HG03045 (cell line): ENCODE results near the gene SRPX2.

Experiments used
- ATAC-seq: cut with Tn5 transposase; IDR thresholded peaks from one replicate; pipeline ENCODE4 v1.9.1; 2021; ENCODE audit warnings: mild to moderate bottlenecking, moderate library complexity; ENCODE audit not compliant: unreplicated experiment

Gene SRPX2

DNA sequence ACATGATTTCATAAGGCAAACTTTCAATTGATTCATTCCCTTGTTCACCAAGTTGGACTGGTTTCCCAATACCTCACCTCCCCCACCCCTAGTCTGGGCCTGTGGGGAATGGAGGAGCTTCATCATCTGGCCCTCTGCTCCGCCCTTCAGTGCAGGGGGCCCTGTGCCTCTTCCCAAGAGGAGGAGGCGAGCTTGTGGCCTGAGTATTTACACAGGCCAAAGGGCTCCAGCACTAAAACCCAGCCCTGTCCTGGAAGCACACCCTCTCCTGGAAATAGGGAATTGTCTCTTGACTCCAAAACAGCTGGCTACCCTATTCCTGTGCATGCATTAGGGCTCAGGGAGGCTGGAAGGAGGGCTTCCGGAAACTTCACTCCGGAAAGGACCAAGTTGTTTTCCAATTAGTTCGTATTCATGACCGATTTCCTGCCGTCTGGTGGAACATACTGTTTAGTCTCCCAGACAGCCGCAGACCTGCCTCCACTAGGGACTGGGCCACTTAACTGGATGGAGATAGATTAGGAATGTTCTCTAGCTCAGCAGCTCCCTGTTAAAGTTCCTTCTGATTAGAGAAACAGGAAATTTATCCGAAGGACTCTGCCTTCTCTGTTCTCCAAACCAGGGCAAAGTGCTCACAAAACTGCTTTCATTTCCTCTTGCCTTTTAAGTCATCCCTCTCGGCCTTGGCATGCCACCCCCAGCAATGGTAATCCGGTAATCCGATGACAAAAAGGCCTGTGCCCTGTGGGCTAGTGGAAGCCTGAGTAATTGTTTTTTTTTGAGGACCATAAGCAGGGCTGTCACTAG, 5.8 kb downstream of the SRPX2 start:
- no peak for ATAC-seq

DNA sequence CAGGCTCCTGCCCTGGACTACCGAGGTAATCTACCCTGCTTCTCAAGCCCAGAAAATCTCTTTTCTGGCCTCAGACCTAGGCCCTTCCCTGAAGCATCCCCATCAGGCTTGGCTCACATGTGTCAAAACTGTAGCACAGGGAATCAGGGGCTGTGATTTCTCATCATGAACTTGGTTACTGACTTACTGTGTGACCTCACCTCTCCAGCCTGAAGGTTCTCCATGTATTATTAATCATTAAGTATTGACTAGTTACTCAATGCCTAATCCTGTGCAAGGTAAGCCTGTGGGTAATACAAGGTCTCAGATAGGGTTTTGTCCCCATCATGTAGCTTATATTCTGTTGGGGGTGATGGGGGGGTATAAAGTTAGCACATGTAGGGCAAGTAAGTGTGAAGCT, 6.8 kb downstream of the SRPX2 start:
- no peak for ATAC-seq

GRCh38 chrX:100652266-100652665, 8.3 kb downstream of the SRPX2 start:
- ATAC-seq, result no peak

GRCh38 chrX:100654261-100654660, 10.3 kb downstream of the SRPX2 start:
- ATAC-seq, result no peak

DNA sequence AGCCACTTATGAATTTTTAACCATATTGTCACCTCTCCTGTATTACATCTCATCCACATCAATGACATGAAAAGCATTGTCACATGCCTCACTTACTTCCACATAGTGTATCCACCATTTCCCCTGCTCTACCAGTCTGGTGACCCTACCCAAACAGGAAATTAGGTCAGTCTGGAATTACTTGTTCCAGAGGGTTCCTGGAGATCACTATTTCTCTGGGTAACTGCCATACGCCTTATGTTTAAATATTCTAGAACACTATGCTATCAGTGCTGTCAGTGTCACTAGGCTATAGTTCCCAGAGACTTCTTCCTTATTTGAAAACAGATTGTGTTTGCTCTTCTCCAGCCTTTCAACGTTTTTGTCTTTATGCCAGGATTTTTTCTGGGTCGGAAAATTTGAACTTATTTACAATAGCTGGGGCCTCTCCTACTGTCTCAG, 15.0 kb downstream of the SRPX2 start:
- ATAC-seq, result no peak

- no peak for ATAC-seq
These were observed 15.6 kb downstream of the SRPX2 start for GRCh38 chrX:100659431-100660137.

DNA sequence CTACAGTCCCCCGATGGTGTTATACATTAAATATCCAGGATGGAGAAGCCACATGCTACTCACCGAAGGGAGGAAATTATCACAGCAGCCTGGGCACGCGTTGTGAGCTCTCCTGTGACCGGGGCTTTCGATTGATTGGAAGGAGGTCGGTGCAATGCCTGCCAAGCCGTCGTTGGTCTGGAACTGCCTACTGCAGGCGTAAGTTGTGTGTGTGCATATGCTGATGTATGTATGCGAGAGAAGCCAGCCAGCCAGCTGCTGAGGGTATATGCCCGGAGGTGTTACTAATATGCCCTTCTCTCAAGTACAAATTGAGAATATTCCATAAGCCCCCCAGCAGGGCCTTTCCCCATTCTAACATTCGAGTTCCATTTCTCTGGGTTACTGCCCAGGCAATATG, 18.2 kb downstream of the SRPX2 start:
- ATAC-seq, result no peak

DNA sequence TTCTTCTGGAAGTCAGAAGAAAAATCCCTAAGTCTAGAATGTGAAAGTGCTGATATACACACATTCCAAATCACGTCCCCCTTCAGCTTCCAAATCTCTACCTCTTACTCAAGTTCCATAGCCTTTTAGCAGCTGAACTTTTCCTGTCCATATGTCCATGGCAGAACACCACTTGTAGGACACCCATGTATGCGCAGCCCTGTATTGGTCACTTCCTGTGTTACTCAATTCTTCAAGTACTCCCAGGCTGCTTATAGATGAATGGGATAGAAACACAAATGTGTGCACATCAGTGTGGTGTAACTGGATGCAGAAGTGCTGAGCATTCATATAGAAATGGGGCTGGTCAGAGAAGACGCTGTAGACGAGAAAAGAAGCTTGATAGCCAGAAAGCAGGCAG, 18.8 kb downstream of the SRPX2 start:
- ATAC-seq, result no peak

DNA sequence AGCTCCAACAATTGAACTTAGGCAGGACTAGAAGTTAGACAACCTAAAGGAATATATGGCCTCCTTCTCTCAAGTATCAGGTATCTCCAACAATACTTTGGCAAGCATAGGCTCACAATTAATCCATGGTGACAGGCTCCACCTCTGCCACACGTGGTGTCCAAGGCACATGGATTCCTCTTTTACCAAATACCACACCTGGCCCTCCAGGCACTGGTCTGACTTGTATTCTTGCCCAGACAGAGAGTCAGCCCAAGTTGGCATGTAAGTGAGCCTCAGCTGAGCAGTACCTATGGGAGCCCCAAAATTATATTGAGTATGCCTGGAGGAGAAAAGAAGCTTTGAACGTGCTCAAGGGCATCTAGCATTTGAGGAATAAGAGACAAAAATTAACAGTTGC, 19.6 kb downstream of the SRPX2 start:
- ATAC-seq, result no peak

DNA sequence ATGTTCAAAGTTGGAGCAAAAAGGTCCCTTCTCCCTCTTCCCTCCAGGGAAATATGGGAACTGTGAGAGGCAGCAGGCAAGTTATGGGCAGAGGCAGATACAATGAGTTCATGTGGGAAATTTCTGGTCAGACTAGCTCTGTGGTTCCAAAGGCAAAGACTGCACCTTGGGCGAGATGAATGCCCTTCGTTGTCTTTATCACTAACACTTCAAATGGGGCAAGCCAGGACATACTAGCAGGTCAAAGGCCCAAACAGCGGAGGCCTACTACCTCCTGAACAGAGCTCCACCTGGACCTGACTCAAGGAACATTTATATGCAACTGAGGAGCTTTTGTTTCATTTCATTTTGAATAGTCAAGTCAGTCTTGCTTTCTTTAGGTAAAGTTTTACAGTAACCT, 29.0 kb downstream of the SRPX2 start:
- no peak for ATAC-seq

GRCh38 chrX:100673397-100673953, 29.5 kb downstream of the SRPX2 start:
- no peak for ATAC-seq

GRCh38 chrX:100674705-100675104, 30.7 kb downstream of the SRPX2 start:
- no peak for ATAC-seq

DNA sequence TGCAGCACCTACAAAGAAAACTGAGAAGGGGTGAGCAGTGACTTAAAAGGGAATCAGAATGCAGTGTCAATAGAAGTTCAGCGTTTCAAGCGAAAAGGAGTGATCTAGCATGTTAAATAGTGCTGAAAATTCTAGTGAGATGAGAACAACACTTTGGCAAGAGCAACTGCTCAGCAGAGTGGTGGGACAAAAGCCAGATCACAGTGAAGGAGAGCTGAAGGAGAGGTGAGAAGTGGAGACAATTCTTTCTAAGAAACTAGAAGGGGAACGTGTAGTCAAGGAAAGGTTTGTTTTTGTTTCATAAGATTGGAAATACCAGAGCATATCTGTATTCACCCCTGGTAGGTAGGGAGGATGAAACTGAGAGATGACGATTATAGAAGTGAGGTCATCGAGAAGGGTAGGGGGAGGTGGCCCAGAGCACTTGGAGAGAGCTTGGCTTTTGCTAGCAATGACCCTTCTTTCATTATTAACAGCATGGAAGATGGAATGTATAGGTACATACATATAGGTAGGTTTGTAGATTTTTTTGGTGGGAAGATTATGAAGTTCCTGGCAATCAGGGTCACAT, 33.7 kb downstream of the SRPX2 start:
- ATAC-seq, result no peak

- no peak for ATAC-seq
These were observed 36.8 kb downstream of the SRPX2 start for GRCh38 chrX:100680756-100681155.

DNA sequence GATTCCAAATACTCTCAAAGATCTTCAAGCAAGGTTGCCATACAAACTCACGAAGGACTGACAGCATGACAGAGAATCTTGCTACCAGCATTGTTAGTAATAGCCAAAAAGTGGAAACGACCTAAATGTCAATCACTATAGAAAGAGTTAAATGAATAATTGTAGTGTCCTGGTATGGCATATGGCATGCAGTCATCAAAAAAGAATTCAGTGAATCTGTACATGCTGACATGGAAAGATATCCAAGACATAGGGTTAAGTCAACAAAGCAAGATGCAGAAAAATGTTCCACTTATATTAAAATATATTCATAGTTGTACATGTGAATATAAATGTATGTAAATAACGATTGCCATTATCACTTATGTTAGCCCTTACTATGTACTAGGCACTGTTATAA, 37.6 kb downstream of the SRPX2 start:
- no peak for ATAC-seq

DNA sequence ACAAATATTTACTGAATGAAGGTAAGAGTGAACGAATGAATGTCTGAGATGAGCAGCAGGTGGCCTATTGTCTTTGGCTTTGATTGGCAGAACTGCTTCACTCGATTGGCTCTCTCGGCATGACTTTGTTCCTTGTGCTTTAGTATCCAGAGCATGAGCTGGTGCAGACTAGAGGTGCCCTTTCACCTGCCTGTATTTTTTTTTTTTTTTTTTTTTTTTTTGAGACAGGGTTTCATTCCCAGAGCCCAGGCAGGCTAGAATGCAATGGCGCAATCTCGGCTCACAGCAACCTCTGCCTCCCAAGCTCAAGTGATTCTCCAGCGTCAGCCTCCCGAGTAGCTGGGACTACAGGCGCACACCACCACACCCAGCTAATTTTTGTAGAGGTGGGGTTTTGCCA, 38.9 kb downstream of the SRPX2 start:
- ATAC-seq, result no peak

DNA sequence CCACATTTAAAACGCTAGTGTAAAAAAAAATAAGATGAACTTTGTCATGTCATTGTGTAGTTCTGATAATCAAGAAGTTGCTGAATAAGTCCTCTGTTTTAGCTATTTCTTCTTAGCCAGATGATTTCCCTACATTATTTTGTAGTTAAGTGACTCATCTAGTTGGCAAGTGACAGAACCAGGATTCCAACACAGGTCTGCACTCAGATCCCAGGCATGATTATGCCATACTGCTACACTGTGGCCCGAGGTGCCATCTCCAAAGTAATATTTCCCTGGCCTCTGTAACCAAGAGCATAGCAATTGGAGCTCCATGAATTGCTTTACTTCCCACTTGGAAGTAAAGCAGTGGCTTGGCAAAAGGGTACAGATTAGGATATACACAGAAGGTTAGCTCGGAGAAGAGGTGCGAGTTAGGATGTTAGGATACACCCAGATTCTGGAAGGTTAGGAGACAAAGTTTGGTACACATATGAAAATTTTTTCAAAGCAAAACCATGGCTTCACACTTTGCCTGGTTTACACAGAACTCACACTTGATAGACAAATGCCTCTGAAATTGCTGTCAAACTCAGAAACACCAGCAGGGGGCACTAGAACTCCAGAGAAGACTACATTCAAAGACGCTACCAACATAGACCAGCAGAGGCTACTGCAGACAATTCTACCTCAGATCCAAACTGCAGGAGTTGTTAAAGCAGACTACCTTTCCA, 41.4 kb downstream of the SRPX2 start:
- peak; percentile 66 for ATAC-seq

- no peak for ATAC-seq
These were observed 42.0 kb downstream of the SRPX2 start for GRCh38 chrX:100685997-100686305.

DNA sequence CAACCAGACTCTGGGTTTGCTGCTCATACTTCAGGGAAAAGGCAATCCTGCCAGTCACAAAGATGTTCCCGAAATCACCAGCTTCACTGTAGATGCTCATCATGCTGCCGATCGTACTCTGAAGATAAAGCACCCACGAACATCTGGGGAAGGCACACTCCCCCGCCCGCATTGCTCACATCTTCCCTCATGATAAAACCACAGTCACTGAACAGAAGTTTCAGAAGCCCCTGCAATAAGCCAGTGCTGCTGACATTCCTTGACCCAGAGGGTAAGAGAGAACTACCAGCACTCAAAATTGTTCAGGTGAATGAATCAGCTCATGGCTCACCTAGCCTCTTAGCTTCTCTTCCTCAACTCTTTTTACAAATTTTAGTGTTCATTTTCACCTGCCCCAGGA, 43.1 kb downstream of the SRPX2 start:
- no peak for ATAC-seq

DNA sequence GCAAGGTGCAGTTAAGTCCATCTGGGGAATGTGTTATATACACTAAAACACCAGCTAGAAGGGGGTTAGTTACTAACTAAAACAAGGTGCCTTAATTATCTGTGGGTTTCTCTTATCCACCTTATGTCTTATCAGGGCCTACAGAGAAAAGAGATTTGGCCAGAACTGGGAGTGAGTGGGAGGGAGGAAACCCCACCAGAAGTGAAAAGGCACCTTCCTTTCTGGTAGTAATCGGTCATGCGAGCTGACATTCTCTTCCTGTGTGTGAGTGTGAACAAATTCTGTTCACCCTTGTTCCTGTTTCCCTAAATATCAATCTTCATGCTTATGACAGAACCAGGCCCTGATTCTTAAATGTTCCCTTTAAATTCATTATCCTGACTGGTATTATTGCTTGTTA, 43.5 kb downstream of the SRPX2 start:
- ATAC-seq, result no peak

DNA sequence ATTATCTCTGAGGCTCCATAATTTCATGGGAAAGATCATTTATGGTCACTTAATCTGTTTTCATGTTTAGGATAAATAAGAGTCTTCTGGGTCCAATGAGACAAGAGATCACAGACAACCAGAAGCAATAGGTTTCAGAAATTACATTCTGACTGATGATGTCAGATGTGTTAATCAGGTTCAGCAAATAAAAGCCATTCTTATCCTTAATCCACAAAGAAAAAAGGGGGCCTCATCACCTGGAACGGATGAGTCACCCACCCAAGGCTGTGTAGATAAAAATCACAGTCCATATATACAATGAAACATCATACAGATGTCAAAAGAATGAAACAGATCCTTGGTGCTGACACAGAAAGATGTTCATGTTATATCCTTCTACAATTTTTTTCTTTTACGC, 51.3 kb downstream of the SRPX2 start:
- no peak for ATAC-seq
